ENCODE data around the gene PDE10A.

Gene PDE10A

GRCh38 chr6:165656581-165657324 lies 6.3 kb downstream of the PDE10A start:
- TF ChIP-seq EZH2phosphoT487 (conservative IDR thresholded peaks at IDR 0.05; ENCODE audit: low read length) = no peak
- no peak for TF ChIP-seq CTCF (IDR thresholded peaks at IDR 0.05; ENCODE audit: insufficient read depth, low read length, poor library complexity, severe bottlenecking)
- H3K9me3 ChIP-seq (ENCODE audit: insufficient read depth, low read length) = no peaks in the 10 kb centered on the region
- no peaks in the 10 kb centered on the region for H3K27me3 ChIP-seq (ENCODE audit: low read length)
- no peaks in the 10 kb centered on the region for H4K20me1 ChIP-seq (ENCODE audit: low read depth, low read length)
- H3F3A ChIP-seq (ENCODE audit: insufficient read depth) = no peaks in the 10 kb centered on the region
- H3K9me2 ChIP-seq (replicated peaks; ENCODE audit: insufficient read depth, low read length) = no peaks in the 10 kb centered on the region
- H3K4me2 ChIP-seq (ENCODE audit: low read depth, low read length, poor library complexity, severe bottlenecking) = no peak overlapping the region
- no peak overlapping the region for H3K27ac ChIP-seq (ENCODE audit: low read depth, low read length)
- no peak overlapping the region for H2AFZ ChIP-seq (ENCODE audit: low read depth, low read length, severe bottlenecking)
- H3K9ac ChIP-seq (ENCODE audit: low read length) = no peak overlapping the region
- no peaks in the 10 kb centered on the region for H3K79me2 ChIP-seq (ENCODE audit: insufficient read depth, low read length)
- no peaks in the 10 kb centered on the region for H3K36me3 ChIP-seq (ENCODE audit: low read length)
- no peak overlapping the region for H3K4me3 ChIP-seq (ENCODE audit: insufficient read depth, low read length, poor library complexity, severe bottlenecking)

GRCh38 chr6:165655191-165655590 lies 7.8 kb downstream of the PDE10A start:
- H3K79me2 ChIP-seq (ENCODE audit: insufficient read depth, low read length) = no peaks in the 10 kb centered on the region
- no peaks in the 10 kb centered on the region for H3K9me3 ChIP-seq (ENCODE audit: insufficient read depth, low read length)
- no peak overlapping the region for H3K4me2 ChIP-seq (ENCODE audit: low read depth, low read length, poor library complexity, severe bottlenecking)
- H3K27me3 ChIP-seq (ENCODE audit: low read length) = no peaks in the 10 kb centered on the region
- H4K20me1 ChIP-seq (ENCODE audit: low read depth, low read length) = no peaks in the 10 kb centered on the region
- TF ChIP-seq EZH2phosphoT487 (conservative IDR thresholded peaks at IDR 0.05; ENCODE audit: low read length) (no peak), CTCF (IDR thresholded peaks at IDR 0.05; ENCODE audit: insufficient read depth, low read length, poor library complexity, severe bottlenecking) (no peak)
- H3K9me2 ChIP-seq (replicated peaks; ENCODE audit: insufficient read depth, low read length) = no peaks in the 10 kb centered on the region
- H3K4me3 ChIP-seq (ENCODE audit: insufficient read depth, low read length, poor library complexity, severe bottlenecking) = no peak overlapping the region
- H3K27ac ChIP-seq (ENCODE audit: low read depth, low read length) = no peak overlapping the region
- H3K36me3 ChIP-seq (ENCODE audit: low read length) = no peaks in the 10 kb centered on the region
- H2AFZ ChIP-seq (ENCODE audit: low read depth, low read length, severe bottlenecking) = no peak overlapping the region
- no peak overlapping the region for H3K9ac ChIP-seq (ENCODE audit: low read length)
- no peaks in the 10 kb centered on the region for H3F3A ChIP-seq (ENCODE audit: insufficient read depth)

- H3K27ac ChIP-seq (ENCODE audit: low read depth, low read length) = no peak overlapping the region
- H3K4me2 ChIP-seq (ENCODE audit: low read depth, low read length, poor library complexity, severe bottlenecking) = no peak overlapping the region
- no peak overlapping the region for H2AFZ ChIP-seq (ENCODE audit: low read depth, low read length, severe bottlenecking)
- H3K9me2 ChIP-seq (replicated peaks; ENCODE audit: insufficient read depth, low read length) = no peaks in the 10 kb centered on the region
- H3K79me2 ChIP-seq (ENCODE audit: insufficient read depth, low read length) = no peaks in the 10 kb centered on the region
- no peaks in the 10 kb centered on the region for H3K27me3 ChIP-seq (ENCODE audit: low read length)
- no peak overlapping the region for H3K9ac ChIP-seq (ENCODE audit: low read length)
- no peak overlapping the region for H3K4me3 ChIP-seq (ENCODE audit: insufficient read depth, low read length, poor library complexity, severe bottlenecking)
- no peaks in the 10 kb centered on the region for H3K36me3 ChIP-seq (ENCODE audit: low read length)
- TF ChIP-seq EZH2phosphoT487 (conservative IDR thresholded peaks at IDR 0.05; ENCODE audit: low read length) (no peak), CTCF (IDR thresholded peaks at IDR 0.05; ENCODE audit: insufficient read depth, low read length, poor library complexity, severe bottlenecking) (no peak)
- no peaks in the 10 kb centered on the region for H3F3A ChIP-seq (ENCODE audit: insufficient read depth)
- no peaks in the 10 kb centered on the region for H4K20me1 ChIP-seq (ENCODE audit: low read depth, low read length)
- H3K9me3 ChIP-seq (ENCODE audit: insufficient read depth, low read length) = no peaks in the 10 kb centered on the region
Measured at GRCh38 chr6:165654144-165654543, 8.9 kb downstream of the PDE10A start.
